ENCODE data around the gene TRAF3IP1.

The TRAF3IP1 gene

DNA sequence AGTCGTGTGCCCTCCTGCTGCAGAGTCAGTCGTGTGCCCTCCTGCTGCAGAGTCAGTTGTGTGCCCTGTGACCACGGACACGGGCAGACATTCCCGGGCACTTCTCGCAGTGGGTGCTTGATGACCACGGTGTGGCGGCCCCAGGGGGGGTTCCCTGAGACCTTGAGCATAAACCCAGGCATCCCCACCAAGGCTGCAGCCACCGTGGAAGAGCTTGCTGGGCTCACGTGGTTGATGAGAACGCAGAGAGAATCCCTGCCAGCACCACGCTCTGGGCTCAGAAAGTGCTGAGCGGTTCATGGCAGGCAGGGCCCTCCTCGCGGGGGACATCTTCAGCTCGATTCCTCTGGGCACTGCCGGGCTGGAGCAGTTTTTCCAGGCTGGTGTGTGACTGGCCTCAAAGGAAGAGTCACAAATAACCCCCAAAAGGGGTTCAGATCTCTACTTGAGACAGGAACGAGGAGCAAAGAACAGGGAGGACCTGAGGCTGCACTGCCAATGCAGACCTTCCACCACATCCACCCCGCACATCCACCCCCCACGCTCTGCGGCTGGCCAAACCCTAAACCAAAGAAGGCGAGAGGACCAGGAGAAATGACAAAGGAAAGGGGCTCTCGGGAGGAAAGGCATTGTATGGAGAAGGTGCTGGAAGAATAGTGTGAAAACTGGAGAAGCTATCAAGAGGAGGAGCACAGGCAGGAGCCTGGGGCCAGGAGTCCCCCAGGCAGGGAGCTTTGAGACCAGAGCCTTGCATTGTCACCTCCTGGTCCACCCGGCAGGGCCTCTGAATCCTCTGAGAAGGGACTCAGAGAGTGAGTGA lies 23.5 kb upstream of the TRAF3IP1 start:
- no peak overlapping the region for H3K4me3 ChIP-seq (ENCODE audit: low read depth, low read length)
- DNase-seq (ENCODE audit: low read depth, low spot score) = no peak
- ChIA-PET CTCF (no interaction called here), POLR2A (no interaction called here)
- TF ChIP-seq, protein P1, sequence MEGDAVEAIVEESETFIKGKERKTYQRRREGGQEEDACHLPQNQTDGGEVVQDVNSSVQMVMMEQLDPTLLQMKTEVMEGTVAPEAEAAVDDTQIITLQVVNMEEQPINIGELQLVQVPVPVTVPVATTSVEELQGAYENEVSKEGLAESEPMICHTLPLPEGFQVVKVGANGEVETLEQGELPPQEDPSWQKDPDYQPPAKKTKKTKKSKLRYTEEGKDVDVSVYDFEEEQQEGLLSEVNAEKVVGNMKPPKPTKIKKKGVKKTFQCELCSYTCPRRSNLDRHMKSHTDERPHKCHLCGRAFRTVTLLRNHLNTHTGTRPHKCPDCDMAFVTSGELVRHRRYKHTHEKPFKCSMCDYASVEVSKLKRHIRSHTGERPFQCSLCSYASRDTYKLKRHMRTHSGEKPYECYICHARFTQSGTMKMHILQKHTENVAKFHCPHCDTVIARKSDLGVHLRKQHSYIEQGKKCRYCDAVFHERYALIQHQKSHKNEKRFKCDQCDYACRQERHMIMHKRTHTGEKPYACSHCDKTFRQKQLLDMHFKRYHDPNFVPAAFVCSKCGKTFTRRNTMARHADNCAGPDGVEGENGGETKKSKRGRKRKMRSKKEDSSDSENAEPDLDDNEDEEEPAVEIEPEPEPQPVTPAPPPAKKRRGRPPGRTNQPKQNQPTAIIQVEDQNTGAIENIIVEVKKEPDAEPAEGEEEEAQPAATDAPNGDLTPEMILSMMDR (IDR thresholded peaks at IDR 0.05; ENCODE audit: insufficient read depth, low read length, missing control alignments) = no peak

DNA sequence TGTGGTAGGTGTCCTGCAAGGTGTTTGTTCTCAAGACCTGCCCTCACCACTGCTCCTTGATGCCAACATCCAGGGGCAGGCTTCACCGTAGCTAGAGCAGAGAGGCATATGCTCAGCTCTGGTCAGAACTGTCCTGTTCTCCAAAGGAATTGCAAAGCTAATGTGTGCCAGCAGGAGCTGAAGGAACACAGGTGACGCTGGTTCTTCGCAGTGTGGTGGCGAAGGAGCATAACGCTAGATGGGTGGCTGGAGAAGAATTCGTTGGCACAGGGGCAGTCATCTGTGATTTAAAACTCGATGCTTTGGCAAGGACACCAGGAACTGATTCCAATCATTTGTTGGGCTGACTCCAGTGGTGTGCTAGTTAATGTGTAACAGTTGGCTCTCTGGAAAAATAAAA lies 20.5 kb upstream of the TRAF3IP1 start:
- DNase-seq (ENCODE audit: low read depth, low spot score) = no peak
- no peak overlapping the region for H3K4me3 ChIP-seq (ENCODE audit: low read depth, low read length)
- CTCF ChIA-PET = interaction anchor here (1.7 kb wide), 1 partner anchor 25 kb away, joined by 3 read pairs; no protein-coding TSS in a partner anchor
- TF ChIP-seq, protein P1 (IDR thresholded peaks at IDR 0.05; ENCODE audit: insufficient read depth, low read length, missing control alignments) = no peak
- POLR2A ChIA-PET = no interaction called here

DNA sequence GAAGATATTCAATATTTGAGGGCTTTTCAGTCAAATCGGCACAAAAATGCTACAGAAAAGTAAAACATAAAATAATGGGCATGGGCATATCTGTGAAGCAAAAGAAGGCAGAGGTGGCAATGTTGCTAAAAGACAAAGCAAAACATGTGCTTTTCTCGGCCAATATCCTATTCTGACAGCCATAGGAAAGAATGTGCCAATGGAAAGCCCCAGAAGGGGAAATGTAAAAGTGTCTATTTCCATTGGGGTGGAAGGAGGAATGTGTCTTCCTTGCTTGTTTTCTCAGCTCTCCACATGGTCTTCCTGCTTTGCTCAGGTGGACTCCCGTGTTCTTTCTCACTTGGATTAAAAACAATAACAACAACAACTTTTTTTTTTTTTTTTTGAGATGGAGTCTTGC lies 18.2 kb upstream of the TRAF3IP1 start:
- H3K4me3 ChIP-seq (ENCODE audit: low read depth, low read length) = no peak overlapping the region
- TF ChIP-seq, protein P1 (IDR thresholded peaks at IDR 0.05; ENCODE audit: insufficient read depth, low read length, missing control alignments) = no peak
- ChIA-PET POLR2A (no interaction called here), CTCF (interaction anchor here (0.8 to 1.0 kb wide), 2 partner anchors 13 to 484 kb away, joined by 3 to 4 read pairs; no protein-coding TSS in a partner anchor)
- DNase-seq (ENCODE audit: low read depth, low spot score) = no peak

DNA sequence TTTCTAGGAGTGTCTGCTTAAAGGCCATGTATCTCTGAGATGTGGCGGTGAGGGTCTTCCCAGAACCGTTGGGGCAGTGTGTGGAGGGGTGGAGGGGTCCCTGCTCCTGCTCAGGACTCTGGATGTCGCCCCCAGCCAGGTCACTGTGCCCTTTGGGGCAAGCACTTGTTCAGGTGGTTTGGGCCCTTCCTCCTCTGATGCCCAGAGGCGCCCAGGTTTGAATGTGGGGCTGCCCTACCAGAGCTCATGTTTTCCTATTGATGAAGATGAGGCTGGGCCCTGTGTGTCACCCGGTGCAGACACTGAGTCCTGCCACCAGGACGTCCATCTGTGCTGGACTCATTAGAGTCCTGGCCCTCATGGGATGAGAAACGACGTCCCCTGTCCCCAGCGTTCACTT lies 17.6 kb upstream of the TRAF3IP1 start:
- TF ChIP-seq, protein P1 (IDR thresholded peaks at IDR 0.05; ENCODE audit: insufficient read depth, low read length, missing control alignments) = no peak
- ChIA-PET CTCF (interaction anchor here (1.2 kb wide), 1 partner anchor 40 kb away, joined by 3 read pairs; no protein-coding TSS in a partner anchor), POLR2A (no interaction called here)
- no peak for DNase-seq (ENCODE audit: low read depth, low spot score)
- no peak overlapping the region for H3K4me3 ChIP-seq (ENCODE audit: low read depth, low read length)

DNA sequence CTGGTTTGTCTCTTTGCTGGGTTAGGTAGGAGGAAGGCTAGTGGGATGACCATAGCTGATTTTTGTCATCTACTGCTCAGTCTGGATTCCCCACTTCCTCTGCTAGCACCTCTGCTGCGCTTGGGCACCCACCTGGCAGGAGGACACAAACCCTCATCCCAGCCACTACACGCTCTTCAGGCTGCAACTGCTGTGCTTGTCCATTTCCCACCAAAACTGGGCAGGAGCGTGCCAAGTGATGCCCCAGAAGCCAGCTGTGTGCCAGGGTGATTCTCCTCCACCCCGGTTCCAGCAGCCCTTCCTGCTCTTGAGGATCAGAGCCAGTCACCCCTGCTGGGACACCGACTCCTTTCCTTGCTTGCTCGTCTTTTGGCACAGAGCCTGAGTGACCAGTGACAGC lies 16.2 kb upstream of the TRAF3IP1 start:
- TF ChIP-seq, protein P1 (IDR thresholded peaks at IDR 0.05; ENCODE audit: insufficient read depth, low read length, missing control alignments) = no peak
- ChIA-PET CTCF (no interaction called here), POLR2A (no interaction called here)
- no peak for DNase-seq (ENCODE audit: low read depth, low spot score)
- no peak overlapping the region for H3K4me3 ChIP-seq (ENCODE audit: low read depth, low read length)

DNA sequence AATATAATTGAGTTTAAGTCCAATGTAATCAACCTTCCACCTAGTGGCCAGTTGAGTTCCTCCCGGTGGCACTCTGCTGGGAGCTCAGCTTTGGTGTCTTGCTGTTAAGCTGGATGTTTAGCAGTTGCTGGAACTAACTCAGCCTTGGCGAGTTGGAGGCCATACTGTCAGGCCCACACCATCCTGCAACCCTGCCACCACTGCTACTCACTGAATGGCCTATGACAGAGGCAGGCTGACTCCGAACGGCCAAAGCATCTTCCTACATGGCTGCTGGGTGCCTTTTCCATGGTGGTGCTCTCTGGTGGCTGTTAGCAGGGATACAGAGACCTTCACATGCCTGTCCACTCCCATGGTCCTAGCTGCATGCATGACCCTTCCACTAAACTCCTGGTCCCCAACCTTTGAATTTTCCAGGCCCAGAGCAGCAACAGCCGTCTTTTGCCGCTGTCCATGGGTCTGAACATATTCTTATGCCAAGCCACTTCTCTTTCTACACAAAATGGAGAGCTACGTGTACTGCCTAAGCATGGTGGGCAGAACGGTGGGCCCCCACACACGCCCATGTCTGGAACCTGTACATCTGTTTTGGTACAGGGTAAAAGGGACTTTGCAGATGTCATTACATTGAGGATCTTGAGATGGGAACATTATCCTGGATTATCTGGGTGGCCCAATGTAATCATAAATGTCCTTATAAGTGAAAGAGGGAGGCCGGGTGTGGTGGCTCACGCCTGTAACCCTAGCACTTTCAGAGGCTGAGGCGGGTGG lies 15.0 kb upstream of the TRAF3IP1 start:
- ChIA-PET POLR2A (no interaction called here), CTCF (no interaction called here)
- H3K4me3 ChIP-seq (ENCODE audit: low read depth, low read length) = no peak overlapping the region
- no peak for DNase-seq (ENCODE audit: low read depth, low spot score)
- TF ChIP-seq, protein P1 (IDR thresholded peaks at IDR 0.05; ENCODE audit: insufficient read depth, low read length, missing control alignments) = no peak
